T-helper 1 cell treated with Interleukin-12 subunit alpha and Interleukin-12 subunit beta and Interleukin-4 antibody, amounts not matched to agents 30 μg/mL and 1 μg/mL, for 36 hours (primary cell): Measurements from ENCODE around the gene ELP4.
"Not testable (repeated sequence)": the region's sequence is repeated elsewhere in the genome, so short reads cannot be mapped to it uniquely, and the experiment has no call there.

Source experiments
- H3K27ac Mint-ChIP-seq: one replicate; pipeline ENCODE4 v1.8.0; 2021; ENCODE audit warnings: mild to moderate bottlenecking, mixed read lengths
- H3K27me3 Mint-ChIP-seq: one replicate; pipeline ENCODE4 v1.8.0; 2021; ENCODE audit warnings: low read depth, mixed read lengths
- H3K36me3 Mint-ChIP-seq: one replicate; pipeline ENCODE4 v1.8.0; 2021; ENCODE audit warnings: low read depth, mixed read lengths
- H3K4me1 Mint-ChIP-seq: one replicate; pipeline ENCODE4 v1.8.0; 2021; ENCODE audit warnings: low read depth, mixed read lengths
- H3K4me3 Mint-ChIP-seq: one replicate; pipeline ENCODE4 v1.8.0; 2021; ENCODE audit warnings: mild to moderate bottlenecking, moderate library complexity, mixed read lengths
- H3K9me3 Mint-ChIP-seq: one replicate; pipeline ENCODE4 v1.8.0; 2021; ENCODE audit warnings: mixed read lengths

Gene ELP4

DNA sequence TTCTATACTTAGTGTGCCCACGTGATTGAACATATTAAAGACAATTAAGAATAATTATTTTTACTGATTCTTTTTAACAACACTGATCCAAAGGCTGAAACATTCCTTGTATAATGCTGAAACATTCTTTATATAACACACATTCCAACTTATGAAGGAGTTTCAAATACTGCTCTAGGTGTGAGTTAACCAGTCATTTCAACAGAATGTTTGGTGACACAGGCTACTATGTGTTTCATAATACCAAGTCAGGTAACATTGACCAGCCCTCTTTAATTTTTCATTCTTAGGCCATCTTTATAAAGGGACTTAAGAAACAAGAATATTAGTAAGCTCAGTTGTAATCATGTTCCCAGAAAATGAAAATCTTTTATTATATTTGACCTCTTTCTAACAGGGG, 136.6 kb downstream of the ELP4 start:
- Mint-ChIP-seq H3K4me1 (no peaks in the 10 kb centered on the region), H3K4me3 (no peak overlapping the region), H3K9me3 (no peaks in the 10 kb centered on the region), H3K36me3 (no peaks in the 10 kb centered on the region), H3K27me3 (no peaks in the 10 kb centered on the region), H3K27ac (no peak overlapping the region)

- Mint-ChIP-seq H3K4me1 (no peaks in the 10 kb centered on the region), H3K9me3 (no peaks in the 10 kb centered on the region), H3K27ac (no peak overlapping the region), H3K27me3 (no peaks in the 10 kb centered on the region), H3K4me3 (no peak overlapping the region), H3K36me3 (no peaks in the 10 kb centered on the region)
These were observed 139.8 kb downstream of the ELP4 start for GRCh38 chr11:31649129-31649966.

DNA sequence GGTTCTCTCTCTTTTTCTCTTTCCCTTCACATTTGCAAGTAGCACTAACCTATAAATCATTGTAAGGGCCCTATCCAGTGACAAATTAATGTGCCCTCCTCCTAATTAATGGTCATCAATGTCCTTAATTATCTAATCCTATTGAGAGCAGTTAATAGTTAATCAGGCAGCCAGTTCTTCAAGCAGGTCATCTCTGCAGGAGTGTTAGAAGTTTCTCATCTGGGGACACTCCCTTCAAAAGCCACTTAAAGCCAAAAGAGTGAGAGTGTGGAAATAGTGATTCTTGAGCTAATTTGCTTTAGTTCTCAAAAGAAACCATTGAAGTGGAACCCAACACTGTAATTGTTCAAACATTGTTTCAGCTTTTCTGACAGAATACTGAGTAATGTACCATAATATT, 141.6 kb downstream of the ELP4 start:
- no peaks in the 10 kb centered on the region for H3K27me3 Mint-ChIP-seq
- H3K4me1 Mint-ChIP-seq, result no peaks in the 10 kb centered on the region
- H3K36me3 Mint-ChIP-seq, result no peaks in the 10 kb centered on the region
- no peak overlapping the region for H3K4me3 Mint-ChIP-seq
- no peak overlapping the region for H3K27ac Mint-ChIP-seq
- no peaks in the 10 kb centered on the region for H3K9me3 Mint-ChIP-seq

GRCh38 chr11:31651822-31652221, 142.3 kb downstream of the ELP4 start:
- Mint-ChIP-seq H3K4me1 (no peaks in the 10 kb centered on the region), H3K27ac (no peak overlapping the region), H3K27me3 (no peaks in the 10 kb centered on the region), H3K9me3 (no peaks in the 10 kb centered on the region), H3K4me3 (no peak overlapping the region), H3K36me3 (no peaks in the 10 kb centered on the region)

GRCh38 chr11:31652528-31652927, 143.0 kb downstream of the ELP4 start:
- no peaks in the 10 kb centered on the region for H3K36me3 Mint-ChIP-seq
- H3K27me3 Mint-ChIP-seq, result no peaks in the 10 kb centered on the region
- H3K27ac Mint-ChIP-seq, result no peak overlapping the region

GRCh38 chr11:31655483-31655882, 145.9 kb downstream of the ELP4 start:
- no peaks in the 10 kb centered on the region for H3K4me1 Mint-ChIP-seq
- no peaks in the 10 kb centered on the region for H3K27me3 Mint-ChIP-seq
- no peaks in the 10 kb centered on the region for H3K36me3 Mint-ChIP-seq
- H3K27ac Mint-ChIP-seq, result no peak overlapping the region
- H3K4me3 Mint-ChIP-seq, result no peak overlapping the region
- no peaks in the 10 kb centered on the region for H3K9me3 Mint-ChIP-seq

More at GRCh38 chr11:31652528-31652927, 143.0 kb downstream of the ELP4 start:
- Mint-ChIP-seq H3K4me3 (no peak overlapping the region), H3K4me1 (no peaks in the 10 kb centered on the region), H3K9me3 (no peaks in the 10 kb centered on the region)

- H3K4me3 Mint-ChIP-seq, result no peak overlapping the region
- no peak overlapping the region for H3K27ac Mint-ChIP-seq
- no peaks in the 10 kb centered on the region for H3K9me3 Mint-ChIP-seq
- H3K4me1 Mint-ChIP-seq, result no peaks in the 10 kb centered on the region
- H3K36me3 Mint-ChIP-seq, result no peaks in the 10 kb centered on the region
- no peaks in the 10 kb centered on the region for H3K27me3 Mint-ChIP-seq
These were observed 146.5 kb downstream of the ELP4 start for GRCh38 chr11:31656051-31656450.

- Mint-ChIP-seq H3K27me3 (no peaks in the 10 kb centered on the region), H3K9me3 (no peaks in the 10 kb centered on the region), H3K4me1 (no peaks in the 10 kb centered on the region), H3K36me3 (no peaks in the 10 kb centered on the region), H3K4me3 (no peak overlapping the region), H3K27ac (no peak overlapping the region)
These were observed 147.5 kb downstream of the ELP4 start for GRCh38 chr11:31657091-31657490.

- H3K27me3 Mint-ChIP-seq, result no peaks in the 10 kb centered on the region
- H3K27ac Mint-ChIP-seq, result no peak overlapping the region
- no peaks in the 10 kb centered on the region for H3K36me3 Mint-ChIP-seq
- H3K4me1 Mint-ChIP-seq, result no peaks in the 10 kb centered on the region
- H3K9me3 Mint-ChIP-seq, result no peaks in the 10 kb centered on the region
- no peak overlapping the region for H3K4me3 Mint-ChIP-seq
These were observed 154.6 kb downstream of the ELP4 start for GRCh38 chr11:31664129-31664528.

GRCh38 chr11:31664954-31665353, 155.4 kb downstream of the ELP4 start:
- no peaks in the 10 kb centered on the region for H3K9me3 Mint-ChIP-seq
- no peaks in the 10 kb centered on the region for H3K4me1 Mint-ChIP-seq
- H3K36me3 Mint-ChIP-seq, result no peaks in the 10 kb centered on the region
- H3K27ac Mint-ChIP-seq, result no peak overlapping the region
- no peak overlapping the region for H3K4me3 Mint-ChIP-seq
- no peaks in the 10 kb centered on the region for H3K27me3 Mint-ChIP-seq

GRCh38 chr11:31671681-31672080, 162.1 kb downstream of the ELP4 start:
- Mint-ChIP-seq H3K4me3 (no peak overlapping the region), H3K27ac (no peak overlapping the region), H3K36me3 (no peaks in the 10 kb centered on the region)

DNA sequence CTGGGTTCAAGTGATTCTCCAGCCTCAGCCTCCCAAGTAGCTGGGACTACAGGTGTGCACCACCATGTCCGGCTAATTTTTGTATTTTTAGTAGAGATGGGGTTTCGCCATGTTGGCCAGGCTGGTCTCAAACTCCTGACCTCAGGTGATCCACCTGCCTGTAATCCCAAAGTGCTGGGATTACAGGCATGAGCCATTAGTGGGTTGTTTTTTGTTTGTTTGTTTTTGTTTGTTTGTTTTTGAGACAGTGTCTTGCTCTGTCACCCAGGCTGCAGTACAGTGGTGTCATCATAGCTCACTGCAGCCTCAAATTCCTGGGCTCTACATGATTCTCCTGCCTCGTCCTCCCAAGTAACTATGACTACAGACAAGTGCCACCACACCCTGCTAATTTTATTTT, 163.5 kb downstream of the ELP4 start:
- not testable (repeated sequence) for H3K27ac Mint-ChIP-seq, H3K4me1 Mint-ChIP-seq, H3K9me3 Mint-ChIP-seq, H3K36me3 Mint-ChIP-seq, H3K4me3 Mint-ChIP-seq, H3K27me3 Mint-ChIP-seq

More at GRCh38 chr11:31671681-31672080, 162.1 kb downstream of the ELP4 start:
- H3K27me3 Mint-ChIP-seq, result no peaks in the 10 kb centered on the region
- H3K4me1 Mint-ChIP-seq, result no peaks in the 10 kb centered on the region
- no peaks in the 10 kb centered on the region for H3K9me3 Mint-ChIP-seq

DNA sequence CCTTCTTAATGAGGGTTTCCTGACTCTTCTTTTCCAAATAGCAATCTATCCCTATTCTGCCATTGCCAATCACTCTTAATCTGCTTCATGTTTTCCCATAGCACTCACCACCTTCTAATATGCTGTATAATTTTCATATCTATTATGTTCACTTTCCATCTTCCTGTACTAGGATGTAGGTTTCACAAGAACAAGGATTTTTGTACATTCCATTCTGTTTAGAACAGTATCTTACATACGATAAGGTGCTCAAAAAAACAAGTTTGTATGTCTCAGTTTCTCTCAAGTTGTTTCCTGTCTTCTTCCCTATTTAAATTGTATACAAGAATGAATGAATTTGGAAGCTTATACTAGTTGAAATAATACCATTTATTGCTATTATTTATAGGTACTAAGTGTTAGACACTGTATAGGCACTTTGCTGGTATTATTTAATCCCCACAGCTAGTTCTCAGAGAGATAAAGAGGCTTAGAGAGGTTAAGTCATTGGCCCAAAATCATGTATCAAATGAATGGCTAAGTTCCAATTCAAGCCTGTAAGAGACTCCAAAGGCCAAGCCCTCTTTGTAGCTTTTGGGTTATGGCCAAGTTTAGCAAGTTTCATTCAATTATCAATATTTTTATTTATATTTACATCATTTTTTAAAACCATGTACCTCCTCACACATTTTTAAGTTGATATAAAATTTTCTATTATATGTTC, 166.9 kb downstream of the ELP4 start:
- no peaks in the 10 kb centered on the region for H3K36me3 Mint-ChIP-seq
- H3K27me3 Mint-ChIP-seq, result no peaks in the 10 kb centered on the region
- no peaks in the 10 kb centered on the region for H3K9me3 Mint-ChIP-seq
- H3K4me1 Mint-ChIP-seq, result no peaks in the 10 kb centered on the region
- H3K4me3 Mint-ChIP-seq, result no peak overlapping the region
- H3K27ac Mint-ChIP-seq, result no peak overlapping the region

DNA sequence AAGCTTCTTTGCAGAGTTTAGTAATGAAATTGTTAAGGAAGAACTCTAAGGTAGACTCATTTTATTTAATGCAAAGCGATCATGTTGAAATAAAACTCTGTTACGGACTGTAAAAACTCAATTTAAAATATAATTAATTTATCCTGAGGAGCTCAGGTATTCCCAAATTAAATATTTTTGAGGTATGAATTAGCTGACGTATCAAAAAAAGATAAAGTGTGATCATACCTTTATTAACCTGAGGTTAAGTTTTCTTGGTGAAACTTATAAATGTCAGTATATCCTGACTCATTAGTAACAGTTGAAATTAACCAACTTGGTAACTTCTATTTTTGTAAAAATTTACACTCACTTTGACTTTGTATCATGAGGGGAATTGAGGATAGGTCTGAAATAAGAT, 171.2 kb downstream of the ELP4 start:
- Mint-ChIP-seq H3K9me3 (no peaks in the 10 kb centered on the region), H3K4me3 (no peak overlapping the region), H3K27ac (no peak overlapping the region)

DNA sequence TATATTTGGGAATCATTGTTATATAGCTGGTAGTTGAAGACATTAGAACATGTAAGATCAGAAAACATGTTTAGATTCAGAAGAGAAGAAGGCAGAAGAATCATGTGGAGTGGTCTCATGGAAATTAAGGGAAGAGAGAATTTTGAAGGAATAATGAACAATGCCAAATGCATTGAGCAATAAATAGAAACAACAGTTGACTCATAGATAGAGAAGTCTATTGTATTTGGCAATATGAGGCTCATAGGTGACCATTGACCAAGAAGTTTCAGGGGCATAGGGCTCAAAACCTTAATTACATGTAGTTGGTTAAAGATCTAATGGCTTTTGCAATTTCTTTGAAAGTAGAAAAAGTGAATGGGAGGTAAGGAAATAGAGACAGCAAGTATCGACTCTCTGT, 177.7 kb downstream of the ELP4 start:
- Mint-ChIP-seq H3K27me3 (no peaks in the 10 kb centered on the region), H3K4me3 (no peak overlapping the region), H3K36me3 (no peaks in the 10 kb centered on the region), H3K27ac (no peak overlapping the region), H3K4me1 (no peaks in the 10 kb centered on the region), H3K9me3 (no peaks in the 10 kb centered on the region)

More for the DNA sequence above, 171.2 kb downstream of the ELP4 start:
- H3K4me1 Mint-ChIP-seq, result no peaks in the 10 kb centered on the region
- H3K36me3 Mint-ChIP-seq, result no peaks in the 10 kb centered on the region
- no peaks in the 10 kb centered on the region for H3K27me3 Mint-ChIP-seq
